HepG2 (cell line): ENCODE results near the gene HSPA1A. TPM values are rescaled to one million over a fixed set of nuclear protein-coding genes. Genes with fewer than 3 reads are reported as not detected.

Experiments used
- ASH2L ChIP-seq: fragments of 300-600, 200-600 bp; sonication (generic); IDR thresholded peaks from 2 replicates; pipeline ENCODE4 v1.7.0; 2017; ENCODE audit warnings: low read depth, mild to moderate bottlenecking, moderate library complexity, mixed read lengths, low read length; ENCODE audit not compliant: insufficient read length
- CHD4 ChIP-seq: fragments of 200-600 bp; sonication (generic); IDR thresholded peaks from 2 replicates; pipeline ENCODE4 v1.7.0; 2017; ENCODE audit warnings: mild to moderate bottlenecking, low read length, borderline replicate concordance
- HDAC1 ChIP-seq: sonication (generic); formaldehyde crosslinking; IDR thresholded peaks from 2 replicates; pipeline ENCODE4 v1.5.1; 2020; ENCODE audit warnings: mild to moderate bottlenecking, missing genetic modification reagents
- HOMEZ ChIP-seq: IDR thresholded peaks from 2 replicates; pipeline ENCODE4 v1.6.1; 2016; ENCODE audit warnings: low read depth
- KLF16 ChIP-seq, 2 experiments: sonication (generic) in 1 of 2; formaldehyde crosslinking in 1 of 2; IDR thresholded peaks; 2 replicates each; pipeline versions ENCODE4 v1.6.1 to v1.8.0; 2016 to 2023; ENCODE audit warnings: missing genetic modification reagents in 2 of 2, missing compliant biosample characterization in 1 of 2
- MBNL3 ChIP-seq: fragments of 250-450 bp; sonication (Bioruptor Pico); conservative IDR thresholded peaks from 2 replicates; pipeline ENCODE4 v1.8.0; 2022; ENCODE audit warnings: mild to moderate bottlenecking, inconsistent platforms
- MIXL1 ChIP-seq: IDR thresholded peaks from 2 replicates; pipeline ENCODE4 v1.6.1; 2016
- NR2F6 ChIP-seq, 2 experiments: IDR thresholded peaks; 2 replicates each; pipeline ENCODE4 v1.6.1; 2016; ENCODE audit warnings: antibody characterized with exemption in 1 of 2, mild to moderate bottlenecking in 1 of 2
- POLR2A ChIP-seq, 2 experiments: IDR thresholded peaks; 2 replicates each; pipeline ENCODE4 v1.6.1; 2011; ENCODE audit warnings: low read depth in 2 of 2, low read length in 2 of 2, mild to moderate bottlenecking in 1 of 2, moderate library complexity in 1 of 2; ENCODE audit not compliant: insufficient read depth in 1 of 2
- SSRP1 ChIP-seq: IDR thresholded peaks from 2 replicates; pipeline ENCODE4 v1.6.1; 2016; ENCODE audit warnings: control low read depth
- ZNF317 ChIP-seq: sonication (generic); formaldehyde crosslinking; IDR thresholded peaks from 2 replicates; pipeline ENCODE4 v1.5.0; 2020; ENCODE audit warnings: mild to moderate bottlenecking, missing genetic modification reagents
- ZNF430 ChIP-seq: sonication (generic); formaldehyde crosslinking; IDR thresholded peaks from 2 replicates; pipeline ENCODE4 v1.9.0; 2021; ENCODE audit warnings: mild to moderate bottlenecking, missing genetic modification reagents
- polyA plus RNA-seq, 8 experiments: library from polyadenylated mRNA; depleted of rRNA in 3 of 8; stranded (reverse) in 7 of 8; unstranded in 1 of 8; fragments of >200 nt; fragmentation: Illumina TruSeq in 4 of 8; extraction: Trizol in 4 of 8; gene quantifications; 2 replicates each; pipeline versions ENCODE4 v1.2.1 to v1.2.3, GENCODE V29; 2011 to 2016; ENCODE audit warnings: low read depth in 4 of 8, missing spikeins in 1 of 8, mixed read lengths in 1 of 8; ENCODE audit not compliant: insufficient read depth in 1 of 8
- total RNA-seq, 5 experiments: library from RNA; depleted of rRNA; stranded (reverse); fragments of >200 nt; fragmentation: Illumina TruSeq; extraction: Trizol; gene quantifications; 2 replicates each; pipeline ENCODE4 v1.2.3, GENCODE V29; 2016; ENCODE audit warnings: low read depth in 1 of 5
- TF ChIP-seq, protein P1 (sequence below): sonication (generic); formaldehyde crosslinking; IDR thresholded peaks from 2 replicates; pipeline ENCODE4 v1.5.1; 2020; ENCODE audit warnings: mild to moderate bottlenecking, missing genetic modification reagents, borderline replicate concordance
- TF ChIP-seq, protein P2 (sequence below): IDR thresholded peaks from 2 replicates; pipeline ENCODE4 v1.6.1; 2016; ENCODE audit warnings: missing genetic modification reagents, missing compliant biosample characterization
- TF ChIP-seq, protein P3 (sequence below): sonication (generic); formaldehyde crosslinking; IDR thresholded peaks from 2 replicates; pipeline ENCODE4 v1.5.0; 2020; ENCODE audit warnings: missing genetic modification reagents
- TF ChIP-seq, protein P4 (sequence below): sonication (generic); formaldehyde crosslinking; IDR thresholded peaks from 2 replicates; pipeline ENCODE4 v1.4.0; 2020; ENCODE audit warnings: missing genetic modification reagents, borderline replicate concordance

The HSPA1A gene
- total and polyA plus RNA-seq, 2 of the 13 experiments (the other 11 are each of a cell fraction or from before 2014, with no cell fraction given): 44.5 to 85.0 TPM

DNA sequence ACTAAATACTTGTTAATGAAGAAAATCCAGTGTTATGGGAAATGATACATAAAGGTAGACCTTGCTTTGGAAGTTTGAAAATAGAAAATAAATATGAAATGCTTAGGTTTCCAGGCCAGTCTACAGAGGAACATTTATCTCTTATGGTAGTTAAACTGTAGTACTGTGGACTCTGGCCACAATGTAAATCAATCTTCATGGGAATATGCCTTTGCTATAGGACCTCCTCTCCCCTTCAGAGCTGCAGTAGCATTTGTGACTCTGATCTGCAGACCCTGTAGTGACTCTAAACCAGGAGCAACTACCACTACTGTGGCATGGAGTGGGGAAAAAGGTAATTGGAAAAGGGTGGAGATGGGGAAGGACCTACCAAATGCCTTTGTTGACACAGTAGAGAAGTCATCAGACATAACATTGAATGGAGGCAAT lies 4.5 kb downstream of the HSPA1A start (continued):
- TF ChIP-seq CHD4: 0 out of 2 replicates have a peak, but pooled peaks have one; percentile 21
- 0 out of 2 replicates have a peak, but pooled peaks have one; percentile 5 for TF ChIP-seq MIXL1 (CRISPR knock-in tag)
- TF ChIP-seq, protein P1, sequence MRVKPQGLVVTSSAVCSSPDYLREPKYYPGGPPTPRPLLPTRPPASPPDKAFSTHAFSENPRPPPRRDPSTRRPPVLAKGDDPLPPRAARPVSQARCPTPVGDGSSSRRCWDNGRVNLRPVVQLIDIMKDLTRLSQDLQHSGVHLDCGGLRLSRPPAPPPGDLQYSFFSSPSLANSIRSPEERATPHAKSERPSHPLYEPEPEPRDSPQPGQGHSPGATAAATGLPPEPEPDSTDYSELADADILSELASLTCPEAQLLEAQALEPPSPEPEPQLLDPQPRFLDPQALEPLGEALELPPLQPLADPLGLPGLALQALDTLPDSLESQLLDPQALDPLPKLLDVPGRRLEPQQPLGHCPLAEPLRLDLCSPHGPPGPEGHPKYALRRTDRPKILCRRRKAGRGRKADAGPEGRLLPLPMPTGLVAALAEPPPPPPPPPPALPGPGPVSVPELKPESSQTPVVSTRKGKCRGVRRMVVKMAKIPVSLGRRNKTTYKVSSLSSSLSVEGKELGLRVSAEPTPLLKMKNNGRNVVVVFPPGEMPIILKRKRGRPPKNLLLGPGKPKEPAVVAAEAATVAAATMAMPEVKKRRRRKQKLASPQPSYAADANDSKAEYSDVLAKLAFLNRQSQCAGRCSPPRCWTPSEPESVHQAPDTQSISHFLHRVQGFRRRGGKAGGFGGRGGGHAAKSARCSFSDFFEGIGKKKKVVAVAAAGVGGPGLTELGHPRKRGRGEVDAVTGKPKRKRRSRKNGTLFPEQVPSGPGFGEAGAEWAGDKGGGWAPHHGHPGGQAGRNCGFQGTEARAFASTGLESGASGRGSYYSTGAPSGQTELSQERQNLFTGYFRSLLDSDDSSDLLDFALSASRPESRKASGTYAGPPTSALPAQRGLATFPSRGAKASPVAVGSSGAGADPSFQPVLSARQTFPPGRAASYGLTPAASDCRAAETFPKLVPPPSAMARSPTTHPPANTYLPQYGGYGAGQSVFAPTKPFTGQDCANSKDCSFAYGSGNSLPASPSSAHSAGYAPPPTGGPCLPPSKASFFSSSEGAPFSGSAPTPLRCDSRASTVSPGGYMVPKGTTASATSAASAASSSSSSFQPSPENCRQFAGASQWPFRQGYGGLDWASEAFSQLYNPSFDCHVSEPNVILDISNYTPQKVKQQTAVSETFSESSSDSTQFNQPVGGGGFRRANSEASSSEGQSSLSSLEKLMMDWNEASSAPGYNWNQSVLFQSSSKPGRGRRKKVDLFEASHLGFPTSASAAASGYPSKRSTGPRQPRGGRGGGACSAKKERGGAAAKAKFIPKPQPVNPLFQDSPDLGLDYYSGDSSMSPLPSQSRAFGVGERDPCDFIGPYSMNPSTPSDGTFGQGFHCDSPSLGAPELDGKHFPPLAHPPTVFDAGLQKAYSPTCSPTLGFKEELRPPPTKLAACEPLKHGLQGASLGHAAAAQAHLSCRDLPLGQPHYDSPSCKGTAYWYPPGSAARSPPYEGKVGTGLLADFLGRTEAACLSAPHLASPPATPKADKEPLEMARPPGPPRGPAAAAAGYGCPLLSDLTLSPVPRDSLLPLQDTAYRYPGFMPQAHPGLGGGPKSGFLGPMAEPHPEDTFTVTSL (CRISPR knock-in tag): 0 out of 2 replicates have a peak, but pooled peaks have one; percentile 76
- TF ChIP-seq, protein P2, sequence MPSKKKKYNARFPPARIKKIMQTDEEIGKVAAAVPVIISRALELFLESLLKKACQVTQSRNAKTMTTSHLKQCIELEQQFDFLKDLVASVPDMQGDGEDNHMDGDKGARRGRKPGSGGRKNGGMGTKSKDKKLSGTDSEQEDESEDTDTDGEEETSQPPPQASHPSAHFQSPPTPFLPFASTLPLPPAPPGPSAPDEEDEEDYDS (CRISPR knock-in tag): 0 out of 2 replicates have a peak, but pooled peaks have one; percentile 35
- 0 out of 2 replicates have a peak, but pooled peaks have one; percentile 13 for TF ChIP-seq NR2F6 (IDR thresholded peaks at IDR 0.05)
- TF ChIP-seq NR2F6 (CRISPR knock-in tag; IDR thresholded peaks at IDR 0.05): no peak
- TF ChIP-seq MBNL3 (CRISPR knock-in tag): no peak
- no peak for TF ChIP-seq SSRP1
- TF ChIP-seq, protein P3, sequence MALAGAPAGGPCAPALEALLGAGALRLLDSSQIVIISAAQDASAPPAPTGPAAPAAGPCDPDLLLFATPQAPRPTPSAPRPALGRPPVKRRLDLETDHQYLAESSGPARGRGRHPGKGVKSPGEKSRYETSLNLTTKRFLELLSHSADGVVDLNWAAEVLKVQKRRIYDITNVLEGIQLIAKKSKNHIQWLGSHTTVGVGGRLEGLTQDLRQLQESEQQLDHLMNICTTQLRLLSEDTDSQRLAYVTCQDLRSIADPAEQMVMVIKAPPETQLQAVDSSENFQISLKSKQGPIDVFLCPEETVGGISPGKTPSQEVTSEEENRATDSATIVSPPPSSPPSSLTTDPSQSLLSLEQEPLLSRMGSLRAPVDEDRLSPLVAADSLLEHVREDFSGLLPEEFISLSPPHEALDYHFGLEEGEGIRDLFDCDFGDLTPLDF (CRISPR knock-in tag): 0 out of 2 replicates have a peak, but pooled peaks have one; percentile 51
- 0 out of 2 replicates have a peak, but pooled peaks have one; percentile 34 for TF ChIP-seq ZNF317 (CRISPR knock-in tag)
- peak; percentile 73 for TF ChIP-seq ASH2L
- TF ChIP-seq, protein P4, sequence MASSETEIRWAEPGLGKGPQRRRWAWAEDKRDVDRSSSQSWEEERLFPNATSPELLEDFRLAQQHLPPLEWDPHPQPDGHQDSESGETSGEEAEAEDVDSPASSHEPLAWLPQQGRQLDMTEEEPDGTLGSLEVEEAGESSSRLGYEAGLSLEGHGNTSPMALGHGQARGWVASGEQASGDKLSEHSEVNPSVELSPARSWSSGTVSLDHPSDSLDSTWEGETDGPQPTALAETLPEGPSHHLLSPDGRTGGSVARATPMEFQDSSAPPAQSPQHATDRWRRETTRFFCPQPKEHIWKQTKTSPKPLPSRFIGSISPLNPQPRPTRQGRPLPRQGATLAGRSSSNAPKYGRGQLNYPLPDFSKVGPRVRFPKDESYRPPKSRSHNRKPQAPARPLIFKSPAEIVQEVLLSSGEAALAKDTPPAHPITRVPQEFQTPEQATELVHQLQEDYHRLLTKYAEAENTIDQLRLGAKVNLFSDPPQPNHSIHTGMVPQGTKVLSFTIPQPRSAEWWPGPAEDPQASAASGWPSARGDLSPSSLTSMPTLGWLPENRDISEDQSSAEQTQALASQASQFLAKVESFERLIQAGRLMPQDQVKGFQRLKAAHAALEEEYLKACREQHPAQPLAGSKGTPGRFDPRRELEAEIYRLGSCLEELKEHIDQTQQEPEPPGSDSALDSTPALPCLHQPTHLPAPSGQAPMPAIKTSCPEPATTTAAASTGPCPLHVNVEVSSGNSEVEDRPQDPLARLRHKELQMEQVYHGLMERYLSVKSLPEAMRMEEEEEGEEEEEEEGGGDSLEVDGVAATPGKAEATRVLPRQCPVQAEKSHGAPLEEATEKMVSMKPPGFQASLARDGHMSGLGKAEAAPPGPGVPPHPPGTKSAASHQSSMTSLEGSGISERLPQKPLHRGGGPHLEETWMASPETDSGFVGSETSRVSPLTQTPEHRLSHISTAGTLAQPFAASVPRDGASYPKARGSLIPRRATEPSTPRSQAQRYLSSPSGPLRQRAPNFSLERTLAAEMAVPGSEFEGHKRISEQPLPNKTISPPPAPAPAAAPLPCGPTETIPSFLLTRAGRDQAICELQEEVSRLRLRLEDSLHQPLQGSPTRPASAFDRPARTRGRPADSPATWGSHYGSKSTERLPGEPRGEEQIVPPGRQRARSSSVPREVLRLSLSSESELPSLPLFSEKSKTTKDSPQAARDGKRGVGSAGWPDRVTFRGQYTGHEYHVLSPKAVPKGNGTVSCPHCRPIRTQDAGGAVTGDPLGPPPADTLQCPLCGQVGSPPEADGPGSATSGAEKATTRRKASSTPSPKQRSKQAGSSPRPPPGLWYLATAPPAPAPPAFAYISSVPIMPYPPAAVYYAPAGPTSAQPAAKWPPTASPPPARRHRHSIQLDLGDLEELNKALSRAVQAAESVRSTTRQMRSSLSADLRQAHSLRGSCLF (CRISPR knock-in tag): no peak
- 0 out of 4 replicates have a peak, but pooled peaks of 1 of the 2 experiments have one; percentile 6 for TF ChIP-seq KLF16 (CRISPR knock-in tag; IDR thresholded peaks at IDR 0.05)
- peak; percentile 25 to 51; a peak in 2 of 4 replicates for TF ChIP-seq POLR2A (IDR thresholded peaks at IDR 0.05; ENCODE audit: insufficient read depth in 1 of 2, low read depth in 2 of 2, low read length in 2 of 2)
- TF ChIP-seq ZNF430 (CRISPR knock-in tag): peak; percentile 52; the same call in 1 of the 2 replicates
- peak; percentile 58 for TF ChIP-seq HDAC1 (CRISPR knock-in tag)
- 0 out of 2 replicates have a peak, but pooled peaks have one; percentile 7 for TF ChIP-seq HOMEZ (CRISPR knock-in tag)
